IPS-11a (cell line): ENCODE data around the gene LRRC49.
"Not testable (repeated sequence)": the region's sequence is repeated elsewhere in the genome, so short reads cannot be mapped to it uniquely, and the experiment has no call there.

Experiments
- H3K4me3 ChIP-seq: one replicate; pipeline ENCODE4 v1.5.1; 2013; ENCODE audit warnings: low read depth, low read length, control low read depth

Gene LRRC49

DNA sequence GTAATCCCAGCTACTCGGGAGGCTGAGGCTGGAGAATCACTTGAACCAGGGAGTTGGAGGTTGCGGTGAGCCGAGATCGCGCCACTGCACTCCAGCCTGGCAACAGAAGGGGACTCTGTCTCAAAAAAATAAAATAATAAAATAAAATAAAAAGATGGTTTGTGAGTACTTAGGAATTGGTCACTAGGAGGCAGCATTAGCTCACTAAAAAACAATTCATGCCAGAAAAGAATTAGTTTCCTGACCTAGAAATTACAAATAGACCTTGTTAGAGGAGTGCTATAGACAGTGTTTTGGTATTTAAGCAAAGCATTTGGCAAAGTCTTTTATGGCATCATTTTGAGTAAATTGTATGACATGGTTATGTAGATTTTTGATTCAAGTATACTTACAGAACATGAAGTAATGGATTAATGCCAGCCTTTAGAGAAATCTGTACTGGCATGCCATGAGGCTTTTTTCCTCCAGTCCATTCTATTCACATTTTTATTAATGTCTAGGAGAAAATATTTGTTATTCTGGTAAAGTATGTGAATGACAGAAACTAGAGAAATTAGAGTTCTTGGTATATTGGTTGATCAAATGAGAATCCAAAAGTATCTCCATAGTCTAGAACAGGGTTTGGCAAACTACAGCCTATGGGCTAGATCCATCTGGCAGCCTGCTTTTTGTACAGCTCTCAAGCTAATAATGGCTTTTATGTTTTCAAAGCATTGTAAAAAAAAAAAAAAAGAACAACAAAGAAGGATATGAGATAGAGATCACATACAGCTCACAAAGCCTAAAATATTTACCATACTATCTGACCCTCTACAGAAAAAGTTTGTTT, 81.6 kb downstream of the LRRC49 start:
- H3K4me3 ChIP-seq = no peak overlapping the region

- no peak overlapping the region for H3K4me3 ChIP-seq
Measured at GRCh38 chr15:70976851-70977250, 84.2 kb downstream of the LRRC49 start.

DNA sequence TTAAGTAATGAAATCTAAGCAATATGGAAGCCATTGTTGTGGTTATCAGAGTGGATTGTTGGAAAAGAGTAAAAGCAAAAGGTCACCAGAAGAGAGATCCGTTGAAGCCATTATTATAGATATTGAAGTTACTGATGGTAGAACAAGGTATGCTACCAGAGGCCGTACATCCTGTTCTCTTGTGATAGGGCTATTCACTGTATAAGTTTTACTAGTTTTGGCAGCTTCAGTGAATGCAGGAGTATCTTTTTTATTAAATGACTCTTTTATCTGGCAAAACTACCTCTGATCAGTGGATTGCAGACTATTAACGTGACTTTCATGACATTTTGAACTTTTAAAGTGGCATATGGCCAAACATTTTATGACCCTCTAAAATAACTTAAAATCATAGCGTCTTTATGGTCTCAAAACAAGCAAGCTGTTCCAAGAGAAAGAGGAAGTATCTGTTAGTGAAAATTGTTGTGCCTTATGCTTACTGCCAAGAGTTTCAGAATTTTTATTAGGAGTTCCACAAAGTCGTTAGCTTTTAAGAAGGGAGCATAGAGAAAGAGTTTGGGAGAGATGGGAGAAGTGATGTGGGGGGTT, 102.9 kb downstream of the LRRC49 start:
- H3K4me3 ChIP-seq = no peak overlapping the region

GRCh38 chr15:70998319-70998718, 105.7 kb downstream of the LRRC49 start:
- H3K4me3 ChIP-seq = no peak overlapping the region

- H3K4me3 ChIP-seq = no peak overlapping the region
Measured at GRCh38 chr15:71002316-71002715, 109.7 kb downstream of the LRRC49 start.

- no peak overlapping the region for H3K4me3 ChIP-seq
Measured at GRCh38 chr15:71003319-71003718, 110.7 kb downstream of the LRRC49 start.

- not testable (repeated sequence) for H3K4me3 ChIP-seq
Measured at GRCh38 chr15:71004506-71004905, 111.9 kb downstream of the LRRC49 start.

- no peak overlapping the region for H3K4me3 ChIP-seq
Measured at GRCh38 chr15:71005895-71006294, 113.3 kb downstream of the LRRC49 start.

DNA sequence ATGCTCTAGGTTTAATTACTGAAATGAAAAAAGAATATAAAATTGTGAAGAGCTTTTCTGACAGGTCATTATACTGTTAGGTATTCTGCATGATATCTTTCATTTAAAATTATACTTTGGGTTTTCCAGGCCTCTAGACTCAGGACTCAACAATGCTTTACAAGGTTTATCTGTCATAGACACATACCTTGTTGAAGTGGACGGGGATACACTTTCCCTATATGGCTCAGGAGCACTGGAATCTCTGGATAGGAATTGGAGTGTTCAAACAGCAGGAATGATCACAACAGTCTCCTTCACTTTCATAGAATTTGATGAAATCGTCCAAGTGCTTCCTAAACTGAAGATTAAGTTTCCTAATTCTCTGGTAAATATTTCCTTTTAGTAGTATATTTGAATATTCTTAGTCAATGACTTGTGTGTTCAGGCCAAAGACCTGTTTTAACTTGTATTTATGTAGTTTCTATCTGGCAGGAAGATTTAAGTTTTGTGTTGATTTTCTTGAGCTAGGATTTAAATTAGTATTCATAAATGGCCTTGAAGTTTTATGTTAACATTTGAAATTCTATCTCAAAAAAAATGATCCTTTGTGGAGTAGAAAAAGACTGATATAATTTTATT, 115.7 kb downstream of the LRRC49 start:
- H3K4me3 ChIP-seq = no peak overlapping the region

- H3K4me3 ChIP-seq = no peak overlapping the region
Measured at GRCh38 chr15:71010472-71010871, 117.8 kb downstream of the LRRC49 start.

- H3K4me3 ChIP-seq = no peak overlapping the region
Measured at GRCh38 chr15:71010997-71011396, 118.4 kb downstream of the LRRC49 start.

- H3K4me3 ChIP-seq = no peak overlapping the region
Measured at GRCh38 chr15:71011503-71012155, 119.0 kb downstream of the LRRC49 start.

- H3K4me3 ChIP-seq = no peak overlapping the region
Measured at GRCh38 chr15:71013446-71013845, 120.8 kb downstream of the LRRC49 start.

DNA sequence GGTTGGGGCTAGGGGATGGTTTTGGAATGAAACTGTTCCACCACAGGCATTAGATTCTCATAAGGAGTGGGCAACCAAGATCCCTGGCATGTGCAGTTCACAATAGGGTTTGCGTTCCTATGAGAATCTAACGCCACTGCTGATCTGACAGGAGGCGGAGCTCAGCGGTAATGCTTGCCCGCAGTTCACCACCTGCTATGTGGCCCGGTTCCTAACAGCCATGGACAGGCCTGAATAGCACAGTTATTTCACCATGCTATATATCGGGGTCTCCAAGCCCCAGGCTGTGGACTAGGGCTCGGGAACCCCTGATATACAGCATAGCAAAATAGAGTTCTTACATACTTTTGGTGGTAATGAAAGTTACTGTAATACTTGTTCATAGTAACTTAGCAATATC, 122.7 kb downstream of the LRRC49 start:
- H3K4me3 ChIP-seq = no peak overlapping the region

- H3K4me3 ChIP-seq = not testable (repeated sequence)
Measured at GRCh38 chr15:71031232-71031631, 138.6 kb downstream of the LRRC49 start.

DNA sequence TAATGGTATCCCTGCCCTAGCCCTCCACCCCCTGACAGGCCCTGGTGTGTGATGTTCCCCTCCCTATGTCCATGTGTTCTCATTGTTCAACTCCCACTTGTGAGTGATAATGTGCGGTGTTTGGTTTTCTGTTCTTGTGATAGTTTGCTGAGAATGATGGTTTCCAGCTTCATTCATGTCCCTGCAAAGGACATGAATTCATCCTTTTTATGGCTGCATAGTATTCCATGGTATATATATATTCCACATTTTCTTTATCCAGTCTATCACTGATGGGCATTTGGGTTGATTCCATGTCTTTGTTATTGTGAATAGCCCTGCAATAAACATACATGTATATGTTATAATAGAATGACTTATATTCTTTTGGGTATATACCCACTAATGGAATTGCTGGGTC, 142.9 kb downstream of the LRRC49 start:
- not testable (repeated sequence) for H3K4me3 ChIP-seq

DNA sequence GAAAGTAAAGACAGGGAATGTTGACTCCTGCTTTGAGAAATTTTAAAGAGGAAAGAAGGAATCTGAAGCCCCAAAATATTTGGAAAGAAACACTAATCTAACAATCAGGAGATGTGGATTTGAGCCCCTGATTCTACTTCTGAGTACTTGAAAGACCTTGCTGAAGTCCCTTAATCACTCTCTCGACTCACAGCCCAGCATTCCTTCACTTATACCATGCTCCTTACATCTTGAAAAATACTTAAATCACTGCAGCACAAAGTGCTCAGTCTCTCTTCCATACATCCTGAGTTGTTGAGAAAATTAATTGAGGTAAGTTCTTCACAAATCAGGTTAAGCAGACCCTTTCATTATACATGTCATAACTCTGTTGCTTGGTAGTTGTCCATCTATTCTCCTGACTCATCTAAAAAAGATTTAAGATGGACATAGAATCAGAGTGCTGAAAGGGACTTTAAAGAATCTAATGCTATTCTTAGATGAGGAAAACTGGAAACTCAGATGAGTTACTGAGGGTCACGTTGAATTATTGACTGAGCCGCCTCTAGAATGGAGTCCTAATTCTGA, 149.8 kb downstream of the LRRC49 start:
- no peak overlapping the region for H3K4me3 ChIP-seq

DNA sequence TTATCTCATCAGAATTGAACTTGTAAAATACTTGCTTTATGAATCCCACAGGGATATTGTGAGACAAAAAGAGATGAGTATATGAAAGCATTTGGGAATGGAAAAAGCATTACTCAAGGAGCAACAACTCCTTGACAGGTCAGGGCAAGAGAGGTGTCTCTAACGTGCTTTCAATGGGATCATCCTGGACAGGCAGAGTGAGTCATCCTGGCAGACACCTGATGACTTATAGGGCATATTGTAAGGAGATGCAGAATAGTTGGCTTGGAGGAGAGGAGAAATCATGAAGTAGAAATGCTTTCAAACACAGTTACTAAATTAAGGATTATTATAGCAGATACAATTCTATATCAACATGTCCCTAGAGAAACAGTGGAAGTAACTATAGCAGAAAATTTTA, 150.7 kb downstream of the LRRC49 start:
- no peak overlapping the region for H3K4me3 ChIP-seq

- no peak overlapping the region for H3K4me3 ChIP-seq
Measured at GRCh38 chr15:71044006-71044405, 151.4 kb downstream of the LRRC49 start.

DNA sequence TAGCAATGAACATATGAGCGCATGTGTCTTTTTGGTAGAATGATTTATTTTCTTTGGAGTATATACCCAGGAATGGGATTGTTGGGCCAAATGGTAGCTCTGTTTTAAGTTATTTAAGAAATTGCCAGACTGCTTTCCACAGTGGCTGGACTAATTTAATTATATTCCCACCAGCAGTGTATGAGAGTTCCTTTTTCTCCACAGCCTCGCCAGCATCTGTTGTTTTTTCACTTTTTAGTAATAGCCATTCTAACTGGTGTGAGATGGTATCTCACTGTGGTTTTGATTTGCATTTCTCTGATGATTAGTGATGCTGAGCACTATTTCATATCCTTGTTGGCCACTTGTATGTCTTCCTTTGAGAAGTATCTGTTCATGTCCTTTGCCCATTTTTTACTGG, 153.5 kb downstream of the LRRC49 start:
- H3K4me3 ChIP-seq = not testable (repeated sequence)

- no peak overlapping the region for H3K4me3 ChIP-seq
Measured at GRCh38 chr15:71048913-71049675, 156.5 kb downstream of the LRRC49 start.
